ENCODE data around the gene SPHK2. TPM values are rescaled to one million over a fixed set of nuclear protein-coding genes. Genes with fewer than 3 reads are reported as not detected.

SPHK2 gene
- total and polyA plus RNA-seq, 12 donors: 4.3 to 29.9 (median 16.8) TPM

DNA sequence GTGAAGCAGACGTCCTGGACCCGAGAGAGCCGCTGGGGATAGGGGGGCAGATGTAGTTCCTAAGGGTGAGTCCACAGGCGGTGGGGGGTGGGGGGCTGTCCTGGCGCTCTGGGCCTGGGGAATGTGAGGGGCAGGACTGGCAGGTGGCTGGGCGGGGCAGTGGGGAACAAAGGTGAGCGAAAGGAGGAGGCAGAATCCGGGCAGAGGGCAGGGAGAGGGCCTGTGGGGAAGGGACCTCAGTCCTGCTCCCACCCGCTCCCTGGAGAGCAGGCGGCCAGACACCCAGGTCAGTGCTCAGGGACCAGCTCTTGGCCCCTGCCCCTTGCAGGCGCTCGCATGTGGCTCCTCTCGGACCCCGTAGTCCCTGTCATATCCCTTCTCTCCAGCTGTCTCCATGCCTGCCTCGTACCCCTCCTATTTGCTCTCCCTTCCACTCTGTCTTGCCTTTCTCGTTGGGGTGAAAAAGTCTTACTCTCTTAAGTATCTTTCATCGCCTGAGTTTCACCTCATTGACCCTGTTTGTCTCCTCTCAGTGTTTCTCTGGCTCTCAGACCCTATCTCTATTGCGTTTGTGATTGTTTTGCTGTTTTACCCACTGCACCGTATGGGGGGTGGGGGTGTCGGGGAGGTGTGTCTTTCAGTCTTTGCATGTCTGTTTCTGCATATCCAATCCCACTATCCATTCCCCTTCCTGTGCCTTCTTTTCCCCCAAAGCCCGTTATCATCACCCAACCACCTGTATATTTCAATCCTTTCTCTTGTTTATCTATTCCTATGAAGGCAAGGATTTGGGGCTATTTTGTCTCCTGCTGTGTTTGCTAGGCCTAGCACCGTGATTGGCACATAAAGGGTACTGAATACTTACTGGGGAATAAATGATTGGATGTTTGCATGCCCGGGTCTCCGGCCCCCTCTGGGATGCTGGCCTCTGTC is 5.8 kb downstream of the SPHK2 start:
- Histone ChIP-seq H3K4me3 (peak overlapping the region in 1 of 4 donors; percentile 65), H3K27ac (peak overlapping the region in 4 of 5 donors; percentile 58 to 89 (median 79)), H3K27me3 (no peaks in the 10 kb centered on the region), H3K36me3 (replicated peaks in 1 of 2) (no peaks in the 10 kb centered on the region), H3K9me3 (replicated peaks in 1 of 3) (no peaks in the 10 kb centered on the region), H3K4me1 (replicated peaks in 1 of 2) (peaks cover 17 to 31% of the 10 kb centered on the region in 2 donors)
- 61 to 65% (median 63%) methylated on average over 24 of the region's 24 CpGs for WGBS, 4 donors
- intact Hi-C loops (cut with DNase I): no loop called here
- peak in 2 of 7 donors; percentile 25 to 45 for DNase-seq
- TF ChIP-seq POLR2A (IDR thresholded peaks at IDR 0.05): no peak
- TF ChIP-seq, protein P1, sequence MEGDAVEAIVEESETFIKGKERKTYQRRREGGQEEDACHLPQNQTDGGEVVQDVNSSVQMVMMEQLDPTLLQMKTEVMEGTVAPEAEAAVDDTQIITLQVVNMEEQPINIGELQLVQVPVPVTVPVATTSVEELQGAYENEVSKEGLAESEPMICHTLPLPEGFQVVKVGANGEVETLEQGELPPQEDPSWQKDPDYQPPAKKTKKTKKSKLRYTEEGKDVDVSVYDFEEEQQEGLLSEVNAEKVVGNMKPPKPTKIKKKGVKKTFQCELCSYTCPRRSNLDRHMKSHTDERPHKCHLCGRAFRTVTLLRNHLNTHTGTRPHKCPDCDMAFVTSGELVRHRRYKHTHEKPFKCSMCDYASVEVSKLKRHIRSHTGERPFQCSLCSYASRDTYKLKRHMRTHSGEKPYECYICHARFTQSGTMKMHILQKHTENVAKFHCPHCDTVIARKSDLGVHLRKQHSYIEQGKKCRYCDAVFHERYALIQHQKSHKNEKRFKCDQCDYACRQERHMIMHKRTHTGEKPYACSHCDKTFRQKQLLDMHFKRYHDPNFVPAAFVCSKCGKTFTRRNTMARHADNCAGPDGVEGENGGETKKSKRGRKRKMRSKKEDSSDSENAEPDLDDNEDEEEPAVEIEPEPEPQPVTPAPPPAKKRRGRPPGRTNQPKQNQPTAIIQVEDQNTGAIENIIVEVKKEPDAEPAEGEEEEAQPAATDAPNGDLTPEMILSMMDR (IDR thresholded peaks at IDR 0.05): no peak

DNA sequence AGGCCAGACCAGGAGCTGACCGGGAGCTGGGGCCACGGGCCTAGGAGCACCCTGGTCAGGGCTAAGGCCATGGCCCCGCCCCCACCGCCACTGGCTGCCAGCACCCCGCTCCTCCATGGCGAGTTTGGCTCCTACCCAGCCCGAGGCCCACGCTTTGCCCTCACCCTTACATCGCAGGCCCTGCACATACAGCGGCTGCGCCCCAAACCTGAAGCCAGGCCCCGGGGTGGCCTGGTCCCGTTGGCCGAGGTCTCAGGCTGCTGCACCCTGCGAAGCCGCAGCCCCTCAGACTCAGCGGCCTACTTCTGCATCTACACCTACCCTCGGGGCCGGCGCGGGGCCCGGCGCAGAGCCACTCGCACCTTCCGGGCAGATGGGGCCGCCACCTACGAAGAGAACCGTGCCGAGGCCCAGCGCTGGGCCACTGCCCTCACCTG is 6.6 kb downstream of the SPHK2 start:
- peak in 4 of 7 donors; percentile 32 to 62 (median 49) for DNase-seq
- Histone ChIP-seq H3K9me3 (replicated peaks in 1 of 3) (no peaks in the 10 kb centered on the region), H3K27ac (no peak overlapping the region), H3K36me3 (replicated peaks in 1 of 2) (no peaks in the 10 kb centered on the region), H3K27me3 (no peaks in the 10 kb centered on the region), H3K4me3 (no peak overlapping the region), H3K4me1 (replicated peaks in 1 of 2) (peaks cover 24 to 37% of the 10 kb centered on the region in 2 donors)
- WGBS, 4 donors: 93 to 98% (median 96%) methylated on average over 9 to 30 of the region's 30 CpGs
- no peak for TF ChIP-seq POLR2A (IDR thresholded peaks at IDR 0.05)
- TF ChIP-seq, protein P1 (IDR thresholded peaks at IDR 0.05): no peak
- intact Hi-C loops (cut with DNase I): no loop called here

DNA sequence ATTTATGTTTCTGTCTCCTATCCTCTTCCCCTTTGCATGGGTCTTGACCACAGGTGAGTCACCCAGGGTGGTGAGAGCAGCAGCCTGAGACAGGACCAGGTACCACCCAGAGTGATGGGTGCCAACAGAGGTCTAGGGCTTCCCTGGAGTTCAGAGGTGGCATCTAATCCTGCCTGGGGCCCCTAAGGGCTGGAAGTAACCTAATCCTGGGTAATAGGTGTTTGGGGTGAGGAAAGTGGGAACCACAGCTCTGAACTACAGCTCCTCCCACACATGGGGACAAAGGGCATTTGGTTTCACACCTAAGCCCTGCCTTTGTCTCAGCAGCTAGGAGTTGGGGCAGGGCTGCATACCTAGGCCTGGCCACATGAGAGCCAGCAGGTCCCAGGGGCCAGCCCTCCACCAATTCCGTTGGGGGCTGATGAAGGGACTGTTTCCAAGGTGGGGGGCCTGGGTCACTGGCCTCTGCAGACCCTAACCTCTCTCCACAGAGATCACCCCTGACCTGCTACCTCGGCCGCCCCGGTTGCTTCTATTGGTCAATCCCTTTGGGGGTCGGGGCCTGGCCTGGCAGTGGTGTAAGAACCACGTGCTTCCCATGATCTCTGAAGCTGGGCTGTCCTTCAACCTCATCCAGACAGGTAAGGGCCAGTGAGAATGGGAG is 8.0 kb downstream of the SPHK2 start:
- intact Hi-C loops (cut with DNase I): no loop called here
- 55 to 75% (median 72%) methylated on average over 1 to 6 of the region's 6 CpGs for WGBS, 4 donors

More for the DNA sequence above, 8.0 kb downstream of the SPHK2 start:
- H3K27me3 ChIP-seq: no peaks in the 10 kb centered on the region
- no peaks in the 10 kb centered on the region for H3K9me3 ChIP-seq (replicated peaks in 1 of 3)
- TF ChIP-seq, protein P1 (IDR thresholded peaks at IDR 0.05): no peak
- TF ChIP-seq POLR2A (IDR thresholded peaks at IDR 0.05): no peak
- H3K27ac ChIP-seq: no peak overlapping the region
- peaks cover 26 to 47% of the 10 kb centered on the region in 2 donors for H3K4me1 ChIP-seq (replicated peaks in 1 of 2)
- no peak overlapping the region for H3K4me3 ChIP-seq
- DNase-seq: peak in 2 of 7 donors; percentile 32 to 59
- H3K36me3 ChIP-seq (replicated peaks in 1 of 2): peaks cover 0 to 7% of the 10 kb centered on the region in 2 donors

Data from adrenal gland (tissue), 12 donors.